HG03378 (cell line): ENCODE data around the gene CRTC1.
A peak's percentile ranks its signal among the peaks of the same experiment; 100 is the strongest.
"Not testable (repeated sequence)": the region's sequence is repeated elsewhere in the genome, so short reads cannot be mapped to it uniquely, and the experiment has no call there.

Experiments used
- ATAC-seq: cut with Tn5 transposase; IDR thresholded peaks from one replicate; pipeline ENCODE4 v1.9.1; 2021; ENCODE audit warnings: mild to moderate bottlenecking, moderate library complexity; ENCODE audit not compliant: unreplicated experiment

Gene CRTC1

DNA sequence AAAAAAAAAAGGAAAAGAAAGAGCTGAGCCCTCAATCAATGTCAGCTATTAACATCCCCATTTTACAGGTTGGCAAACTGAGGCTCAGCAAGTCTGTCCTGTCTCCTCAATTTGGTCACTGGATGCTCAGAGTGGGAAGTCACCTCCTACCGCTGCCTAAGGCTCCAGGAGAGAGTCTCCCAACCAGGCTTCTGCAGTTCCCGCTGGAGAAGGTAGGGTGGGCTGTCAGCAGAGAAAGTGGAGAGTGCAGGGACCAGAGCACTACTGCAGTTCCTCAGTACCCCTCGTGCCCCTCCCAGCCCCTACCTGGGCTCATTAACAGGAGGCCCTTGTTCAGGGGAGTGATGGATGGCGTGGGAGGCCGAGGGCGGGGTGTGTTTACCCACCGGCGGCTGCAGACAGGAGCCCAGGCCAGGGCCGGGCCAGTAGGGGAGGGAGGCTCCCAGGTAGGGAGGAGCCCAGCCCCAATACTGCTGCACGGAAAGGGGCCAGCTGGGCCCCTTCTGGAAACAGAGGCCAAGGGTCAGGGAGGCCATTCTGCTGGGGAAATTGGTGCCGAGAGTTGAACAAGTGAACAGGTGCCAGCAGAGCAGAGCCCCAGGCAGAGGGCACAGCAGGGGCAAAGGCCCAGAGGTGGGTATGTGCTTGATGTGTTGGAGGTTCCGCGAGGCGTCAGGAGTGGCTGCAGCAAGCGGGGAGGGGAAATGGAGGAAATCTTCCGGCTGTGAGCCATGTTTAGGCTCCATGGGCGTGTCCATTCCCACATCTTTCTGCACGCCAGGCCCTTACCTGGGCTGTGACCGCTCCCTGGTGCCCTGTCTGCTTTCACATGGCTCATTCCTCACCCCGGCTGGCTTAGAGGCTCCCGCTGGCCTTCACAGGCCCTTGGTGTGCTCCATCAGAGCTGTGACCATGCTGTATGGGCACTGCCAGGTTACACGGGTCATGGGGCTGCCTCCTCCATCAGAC is 115.2 kb downstream of the CRTC1 start:
- no peak for ATAC-seq

DNA sequence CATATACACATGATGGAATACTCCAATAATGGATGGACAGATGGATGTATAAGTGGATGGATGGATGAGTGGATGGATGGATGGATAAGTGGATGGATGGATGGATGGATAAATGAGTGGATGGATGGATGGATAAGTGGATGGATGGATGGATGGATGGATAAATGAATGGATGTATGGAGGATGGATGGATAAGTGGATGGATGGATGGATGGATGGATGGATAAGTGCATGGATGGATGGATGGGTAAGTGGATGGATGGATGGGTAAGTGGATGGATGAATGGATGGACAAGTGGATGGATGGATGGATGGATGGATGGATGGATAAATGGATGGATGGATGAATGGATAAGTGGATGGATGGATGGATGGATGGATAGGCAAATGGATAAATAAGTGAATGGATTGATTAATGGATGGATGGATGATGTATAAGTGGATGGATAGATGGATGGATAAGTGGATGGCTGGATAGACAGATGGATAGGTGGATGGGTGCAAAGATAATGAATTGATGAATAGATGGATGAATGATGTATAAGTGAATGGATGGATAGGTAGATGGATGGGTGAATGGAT is 116.0 kb downstream of the CRTC1 start:
- ATAC-seq, result no peak

DNA sequence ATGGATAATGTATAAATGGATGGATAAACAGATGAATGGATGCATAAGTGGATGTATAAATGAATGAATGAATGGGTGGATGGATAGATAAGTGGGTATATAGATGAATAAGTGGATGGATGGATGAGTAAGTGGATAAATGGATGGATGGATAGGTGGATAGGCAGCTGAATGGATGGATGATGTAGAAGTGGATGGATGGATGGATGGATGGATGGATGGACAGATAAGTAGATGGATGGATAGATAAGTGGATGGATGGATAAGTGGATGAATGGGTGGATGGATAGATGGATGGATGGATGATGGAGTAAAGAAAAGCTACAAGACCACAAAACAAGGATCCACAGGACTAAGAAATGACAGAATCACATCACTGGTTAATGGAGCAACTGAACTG is 116.6 kb downstream of the CRTC1 start:
- no peak for ATAC-seq

DNA sequence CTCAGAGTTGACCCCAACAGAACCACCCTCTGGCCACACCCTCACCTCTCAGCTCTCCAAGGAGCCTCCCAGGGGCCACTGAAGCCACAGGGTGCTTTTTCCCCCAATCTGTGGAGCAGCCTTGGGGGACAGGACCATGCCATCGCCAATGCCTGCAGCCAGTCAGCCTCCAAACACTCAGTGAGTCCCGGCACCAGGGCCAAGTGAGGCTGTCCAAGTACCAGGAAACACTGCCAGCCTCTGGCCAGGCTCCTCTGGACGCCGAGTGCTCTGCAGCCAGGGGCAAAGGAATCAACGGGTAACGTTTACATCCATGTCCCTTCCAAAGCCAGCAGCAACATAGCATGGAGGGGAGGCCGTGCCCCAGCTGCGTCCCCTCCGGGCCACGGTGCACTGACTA is 117.2 kb downstream of the CRTC1 start:
- no peak for ATAC-seq

DNA sequence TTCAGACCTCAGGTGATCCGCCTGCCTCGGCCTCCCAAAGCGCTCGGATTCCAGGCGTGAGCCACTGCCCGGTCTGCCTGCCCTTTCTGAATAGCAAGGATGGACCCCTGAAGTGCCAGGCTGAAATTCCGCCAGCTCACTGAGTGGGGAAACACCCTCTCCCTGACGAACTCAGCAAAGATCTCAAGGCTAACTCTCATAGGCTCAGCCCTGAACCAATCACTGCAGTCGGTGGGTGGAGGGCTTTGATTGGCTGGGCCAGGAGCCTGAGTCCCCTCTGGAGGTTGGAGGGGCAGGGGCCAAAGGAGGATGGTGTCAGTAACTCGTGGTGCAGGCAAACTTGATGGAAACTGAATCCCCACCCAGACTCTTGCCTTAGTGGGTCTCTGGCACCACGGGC is 118.9 kb downstream of the CRTC1 start:
- ATAC-seq, result no peak

DNA sequence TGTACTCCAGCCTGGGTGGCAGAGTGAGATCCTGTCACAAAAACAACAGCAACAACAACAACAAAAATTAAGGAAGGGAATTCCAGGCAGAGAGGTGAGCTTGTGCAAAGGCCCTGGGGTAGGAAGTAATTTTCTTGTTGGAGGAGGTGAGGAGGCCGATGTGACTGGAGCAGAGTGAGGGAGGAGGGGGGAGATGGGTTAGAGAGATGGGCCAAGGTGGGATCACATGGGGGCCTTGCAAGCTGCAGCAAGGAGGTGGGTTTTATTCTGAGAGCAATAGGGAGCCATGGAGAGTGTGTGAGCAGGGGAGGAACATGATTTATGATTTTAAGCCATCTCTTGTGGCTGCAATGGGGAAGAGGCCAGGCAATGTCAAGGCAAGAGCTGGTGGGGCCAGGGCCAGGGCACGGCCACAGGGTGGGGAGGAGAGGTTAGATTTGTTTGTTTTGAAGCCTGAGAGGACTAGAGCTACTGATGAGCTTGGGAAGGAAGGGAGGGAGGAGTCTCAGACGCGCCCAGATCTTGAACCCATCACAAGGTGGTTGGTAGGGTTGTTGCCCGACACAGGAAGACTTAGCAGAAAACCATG is 120.2 kb downstream of the CRTC1 start:
- no peak for ATAC-seq

DNA sequence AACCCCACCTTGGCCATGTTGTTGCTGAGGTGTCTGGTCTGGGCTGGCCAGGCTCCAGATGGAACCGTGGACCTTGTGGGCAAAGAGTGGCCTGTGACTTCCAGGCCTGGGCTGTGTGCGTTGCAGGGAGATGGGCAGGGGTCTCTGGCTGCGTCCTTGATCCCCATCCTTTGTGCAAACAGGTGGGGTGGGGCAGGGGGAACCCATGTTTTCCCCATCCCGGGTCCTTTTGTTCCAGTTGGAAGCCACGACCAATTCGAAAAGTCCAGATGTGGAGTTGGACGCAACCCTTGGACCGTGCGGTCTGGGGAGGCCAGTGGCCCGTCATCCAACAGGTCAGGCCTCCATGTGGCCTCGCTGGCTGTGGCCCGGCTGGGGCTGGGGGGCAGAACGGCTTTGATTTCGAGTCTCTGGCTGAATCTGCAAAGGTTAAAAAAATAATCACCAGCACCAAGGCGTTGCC is 120.7 kb downstream of the CRTC1 start:
- ATAC-seq, result no peak

DNA sequence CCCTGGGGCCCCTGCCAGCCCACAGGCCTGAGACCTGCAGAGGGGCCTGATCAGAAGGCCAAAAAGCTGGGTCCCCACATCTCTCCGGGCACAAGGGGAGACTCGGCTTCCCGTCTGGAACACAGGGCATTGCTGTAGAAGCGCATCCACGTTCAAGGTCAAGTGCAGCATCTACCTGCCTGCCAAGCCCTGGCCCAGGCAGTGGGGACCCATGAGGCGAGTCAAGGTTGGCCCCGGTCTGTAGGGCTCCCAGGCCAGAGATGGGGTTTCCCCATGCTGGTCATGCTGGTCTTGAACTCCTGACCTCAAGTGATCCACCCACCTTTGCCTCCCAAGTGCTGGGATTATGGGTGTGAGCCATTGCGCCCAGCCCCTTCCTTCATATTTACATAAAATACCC is 121.2 kb downstream of the CRTC1 start:
- ATAC-seq, result no peak

DNA sequence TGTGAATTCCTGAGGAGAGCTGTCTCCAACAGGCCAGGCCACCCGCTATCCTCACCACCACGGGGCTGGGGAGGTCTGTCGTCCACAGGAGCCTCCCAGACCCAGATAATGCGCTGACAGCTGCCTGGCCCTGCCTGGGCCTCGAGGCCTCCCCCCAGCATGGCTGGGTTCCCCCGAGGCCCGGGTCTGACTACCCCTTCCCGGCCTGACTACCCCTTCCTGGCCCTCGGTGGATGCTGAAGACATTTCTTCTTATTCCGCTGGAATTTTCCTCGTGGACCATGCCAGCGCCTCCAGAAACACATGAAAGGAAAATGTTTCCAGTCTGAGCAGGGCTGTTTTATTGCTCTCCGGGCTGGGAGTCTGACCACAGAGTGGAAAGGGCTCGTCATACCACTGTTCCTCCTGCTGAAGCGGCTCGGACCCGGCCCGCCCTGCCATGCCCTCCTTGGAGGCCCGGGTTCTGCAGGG is 124.4 kb downstream of the CRTC1 start:
- ATAC-seq, result no peak

DNA sequence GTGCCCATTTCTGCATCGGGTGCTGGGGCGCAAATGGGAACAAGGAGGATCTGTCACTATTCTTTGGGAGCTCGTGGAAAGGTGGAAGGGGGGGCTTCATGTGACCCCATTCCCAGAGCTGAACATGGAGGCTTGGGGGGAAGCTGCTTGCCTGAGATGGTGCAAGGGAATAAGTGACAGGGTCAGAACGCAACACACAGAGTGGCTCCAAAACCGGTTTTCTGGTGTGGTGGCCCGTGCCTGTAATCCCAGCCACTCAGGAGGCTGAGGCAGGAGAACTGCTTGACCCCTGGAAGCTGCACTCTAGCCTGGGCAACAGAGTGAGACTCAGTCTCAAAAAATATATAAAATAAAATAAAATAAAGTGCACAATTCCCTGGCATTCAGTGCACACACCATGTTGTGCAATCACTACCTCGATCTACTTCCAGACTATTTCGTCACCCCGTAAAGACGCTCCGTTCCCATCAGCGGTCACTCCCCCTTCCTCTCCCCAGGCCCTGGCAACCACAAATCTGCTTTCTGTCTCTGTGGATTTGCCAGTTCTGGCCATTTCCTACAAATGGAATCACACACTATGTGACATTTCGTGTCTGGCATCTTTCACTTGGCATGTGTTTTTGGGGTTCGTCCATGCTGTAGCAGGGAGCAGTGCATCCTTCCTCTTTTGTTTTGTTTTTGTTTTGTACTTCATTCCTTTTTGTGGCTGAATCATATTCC is 125.8 kb downstream of the CRTC1 start:
- no peak for ATAC-seq

DNA sequence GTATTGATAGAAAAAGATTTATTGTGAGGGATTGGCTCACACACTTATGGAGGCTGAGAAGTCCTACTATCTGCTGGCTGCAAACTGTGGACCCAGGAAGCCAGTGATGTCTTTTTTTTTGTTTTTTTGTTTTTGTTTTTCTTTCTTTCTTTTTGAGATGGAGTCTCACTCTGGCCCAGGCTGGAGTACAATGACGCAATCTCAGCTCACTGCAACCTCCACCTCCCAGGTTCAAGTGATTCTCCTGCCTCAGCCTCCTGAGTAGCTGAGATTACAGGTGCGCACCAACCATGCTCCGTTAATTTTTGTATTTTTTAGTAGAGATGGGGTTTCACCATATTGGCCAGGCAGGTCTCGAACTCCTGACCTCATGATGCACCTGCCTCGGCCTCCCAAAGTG is 128.2 kb downstream of the CRTC1 start:
- ATAC-seq, result not testable (repeated sequence)

DNA sequence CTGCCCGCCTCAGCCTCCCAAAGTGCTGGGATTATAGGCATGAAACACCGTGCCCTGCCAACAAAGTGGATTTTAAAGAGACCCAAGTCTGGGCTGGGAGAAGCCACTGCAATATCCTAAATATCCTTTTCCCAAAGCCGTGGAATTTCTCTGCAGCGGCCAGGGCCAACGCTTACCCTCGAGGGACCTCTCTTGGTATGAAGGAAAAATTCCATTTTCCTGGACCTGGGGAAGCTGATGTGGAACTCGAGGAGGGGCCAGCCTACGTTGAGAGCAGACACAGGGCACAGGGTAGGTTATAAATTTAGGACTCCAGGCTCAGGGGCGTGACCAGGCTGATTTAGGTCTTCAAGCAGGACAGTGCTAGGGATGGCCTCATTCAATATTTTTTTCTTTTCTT is 130.6 kb downstream of the CRTC1 start:
- ATAC-seq, result no peak

DNA sequence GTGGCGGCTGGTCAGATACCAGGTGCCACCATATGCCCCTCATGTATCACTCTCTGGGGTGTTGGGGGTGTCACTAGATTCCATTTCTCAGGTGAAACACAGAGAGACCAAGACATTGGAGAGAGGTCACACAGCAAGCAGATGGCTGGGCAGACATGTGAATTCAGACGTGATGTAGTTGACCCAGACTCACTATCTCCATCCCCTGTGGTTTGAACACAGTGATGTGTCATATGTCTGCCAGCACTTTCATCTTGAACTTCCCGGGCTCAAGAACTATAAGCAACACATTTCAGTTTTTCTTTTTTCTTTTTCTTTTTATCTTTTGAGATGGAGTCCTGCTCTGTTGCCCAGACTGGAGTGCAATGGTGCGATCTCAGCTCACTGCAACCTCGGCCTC is 132.2 kb downstream of the CRTC1 start:
- no peak for ATAC-seq

DNA sequence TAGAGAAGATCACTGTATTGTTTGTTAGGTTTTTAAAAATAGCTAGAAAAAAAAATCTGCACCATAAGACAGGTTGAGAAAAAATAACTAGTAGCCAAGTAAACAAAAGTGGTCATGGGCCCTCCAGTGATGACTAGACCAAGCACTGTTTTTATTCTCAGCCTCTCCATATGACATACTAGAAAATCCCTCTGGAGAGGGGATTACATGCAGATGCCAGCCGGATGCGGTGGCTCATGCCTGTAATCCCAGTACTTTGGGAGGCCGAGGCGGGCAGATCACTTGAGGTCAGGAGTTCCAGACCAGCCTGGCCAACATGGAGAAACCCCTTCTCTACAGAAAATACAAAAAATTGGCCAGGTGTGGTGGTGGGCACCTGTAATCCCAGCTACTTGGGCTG is 133.2 kb downstream of the CRTC1 start:
- not testable (repeated sequence) for ATAC-seq

DNA sequence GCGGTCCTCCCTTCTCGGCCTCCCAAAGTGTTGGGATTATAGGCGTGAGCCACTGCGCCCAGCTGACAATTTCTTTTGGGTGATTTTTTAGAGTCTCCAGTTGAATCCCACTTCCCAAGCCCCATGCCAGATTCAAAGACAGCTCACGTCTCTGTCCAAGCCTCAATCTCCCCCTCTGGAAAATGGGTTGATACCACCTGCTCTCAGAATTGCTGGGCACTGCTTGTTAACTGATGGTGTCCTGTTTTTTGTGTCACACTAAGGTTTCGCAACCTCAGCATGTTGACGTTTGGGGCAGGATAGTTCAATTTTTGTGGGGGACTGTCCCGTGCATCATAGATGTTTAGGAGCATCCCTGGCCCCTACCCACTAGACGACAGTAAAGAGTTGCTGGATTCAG is 134.1 kb downstream of the CRTC1 start:
- ATAC-seq, result no peak

DNA sequence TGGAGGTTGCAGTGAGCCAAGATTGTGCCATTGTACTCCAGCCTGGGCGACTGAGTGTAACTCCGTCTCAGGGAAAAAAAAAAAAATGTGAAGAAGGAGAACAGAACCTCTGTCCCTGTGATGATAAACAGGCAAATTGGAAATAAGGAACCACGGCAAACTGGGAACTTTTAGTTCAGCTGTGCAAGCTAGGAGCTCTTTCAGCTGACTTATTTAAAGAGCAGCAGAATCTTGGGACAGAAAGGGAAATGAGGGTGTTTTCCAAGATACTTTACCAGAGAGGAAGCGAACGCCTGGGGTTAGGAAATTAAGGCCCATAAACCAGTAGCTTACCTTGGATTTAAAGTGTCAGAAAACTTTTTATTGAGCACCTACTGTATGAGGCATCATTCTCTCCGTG is 145.3 kb downstream of the CRTC1 start:
- no peak for ATAC-seq

DNA sequence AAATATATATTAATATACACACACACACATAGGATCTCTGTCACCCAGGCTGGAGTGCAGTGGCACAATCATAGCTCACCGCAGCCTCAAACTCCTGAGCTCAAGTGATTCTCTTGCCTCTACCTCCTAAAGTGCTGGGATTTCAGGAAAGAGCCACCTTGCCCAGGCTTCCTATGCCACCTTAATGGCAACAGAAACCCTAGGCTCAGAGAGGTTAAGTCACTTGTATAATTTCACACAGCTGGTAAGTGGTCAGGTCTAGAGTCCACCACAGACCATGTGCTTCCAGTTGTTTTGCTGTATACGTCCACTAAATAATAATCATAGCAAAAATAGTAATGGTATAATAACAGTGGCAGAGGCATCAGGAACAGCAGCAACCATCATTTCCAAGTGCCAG is 147.0 kb downstream of the CRTC1 start:
- no peak for ATAC-seq

DNA sequence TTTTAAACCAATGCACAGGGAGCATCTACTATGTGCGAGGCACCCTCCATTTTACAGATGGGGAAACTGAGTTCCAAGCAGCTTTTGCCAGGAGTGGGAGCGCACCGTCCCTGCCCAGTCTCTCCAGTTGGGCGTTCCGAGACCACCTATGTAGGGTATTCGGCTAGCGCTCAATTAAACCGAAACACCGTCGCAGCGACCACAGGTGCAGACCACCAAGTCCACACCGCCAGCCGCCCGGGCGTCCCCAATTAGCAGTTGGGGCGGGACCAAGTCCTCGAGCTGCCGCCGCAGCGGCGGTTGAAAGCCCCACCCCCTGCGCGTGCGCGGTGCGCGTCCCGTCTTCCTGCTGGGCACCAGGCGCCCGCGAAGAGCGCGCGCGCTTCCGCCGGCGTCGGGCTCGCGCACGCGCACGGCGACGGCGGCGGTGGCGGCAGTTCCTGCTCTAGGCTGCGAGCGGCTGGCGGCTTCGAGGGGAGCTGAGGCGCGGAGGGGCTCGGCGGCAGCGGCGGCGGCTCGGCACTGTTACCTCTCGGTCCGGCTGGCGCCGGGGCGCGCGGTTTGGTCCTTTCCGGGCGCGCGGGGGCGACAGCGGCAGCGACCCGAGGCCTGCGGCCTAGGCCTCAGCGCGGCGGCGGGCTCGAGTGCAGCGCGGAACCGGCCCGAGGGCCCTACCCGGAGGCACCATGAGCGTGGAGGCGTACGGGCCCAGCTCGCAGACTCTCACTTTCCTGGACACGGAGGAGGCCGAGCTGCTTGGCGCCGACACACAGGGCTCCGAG is 148.2 kb downstream of the CRTC1 start, which contains the start of gene UPF1:
UPF1 (plus strand) TSS at position 436 of the 782 bp plus-strand sequence; CDS start at position 687, 251 bp downstream.
- peak; percentile 35 for ATAC-seq
